HCT116 (cell line): Measurements from ENCODE around the gene CD248. TPM values are rescaled to one million over a fixed set of nuclear protein-coding genes. Genes with fewer than 3 reads are reported as not detected.
A peak's percentile ranks its signal among the peaks of the same experiment; 100 is the strongest.

Source experiments
- ATAC-seq: fragments of 200-7000 bp; cut with Tn5 transposase; 2 replicates; pipeline ENCODE4 v1.9.1; 2020; ENCODE audit warnings: mild to moderate bottlenecking, moderate library complexity
- BruUV-seq: library from RNA; stranded (reverse); fragments of 400-500 nt; replicated peaks from 2 replicates; lab custom pipeline; 2021; lab: Mats Ljungman, UMichigan
- CTCF ChIA-PET: fragments of 300-600 bp; sonication (Branson Sonifier 250); formaldehyde crosslinking; loops from one replicate; lab custom pipeline; 2021; ENCODE audit warnings: antibody characterized with exemption; lab: Charles Lee
- POLR2A ChIA-PET: fragments of 300-600, 350-600 bp; sonication (Branson Sonifier 250); formaldehyde crosslinking; loops from one replicate; lab custom pipeline; 2021; ENCODE audit warnings: antibody characterized with exemption; lab: Charles Lee
- RAD21 ChIA-PET, 2 experiments: fragments of 300-600 bp; sonication (Branson Sonifier 250); formaldehyde crosslinking; loops; one replicate each; lab custom pipeline; 2023; ENCODE audit warnings: low total read pairs in 2 of 2; ENCODE audit not compliant: uncharacterized antibody in 2 of 2, unreplicated experiment in 2 of 2, low non-redundant PET in 1 of 2; lab: Charles Lee
- DNase-seq: peaks from one replicate; pipeline ENCODE4 v3.0.0-alpha.2; 2010; ENCODE audit warnings: low read depth, low spot score
- H2AFZ ChIP-seq: fragments of 200-600 bp; shearing (Covaris generic), sonication (generic); 2 replicates; pipeline ENCODE4 v1.6.1; 2017; ENCODE audit warnings: low read depth, mixed run types, mixed read lengths, antibody characterized with exemption, low read length; ENCODE audit not compliant: poor library complexity, severe bottlenecking
- H3K27ac ChIP-seq: 2 replicates; pipeline ENCODE4 v1.5.1; 2012; ENCODE audit warnings: low read depth, low read length
- H3K27me3 ChIP-seq: fragments of 200-600 bp; sonication (generic); 2 replicates; pipeline ENCODE4 v1.6.1; 2016; ENCODE audit warnings: mixed run types, low read length, mixed read lengths; ENCODE audit not compliant: insufficient read depth
- H3K36me3 ChIP-seq, 2 experiments: fragments of 200-500 bp in 1 of 2; fragments of 200-600 bp in 1 of 2; sonication (Bioruptor generic) in 1 of 2; sonication (generic) in 1 of 2; 2 replicates each; pipeline versions ENCODE4 v1.5.1 to v1.6.1; 2014 to 2016; ENCODE audit warnings: low read length in 2 of 2, inconsistent platforms in 1 of 2, mixed read lengths in 1 of 2, mixed run types in 1 of 2; ENCODE audit not compliant: insufficient read depth in 2 of 2, control insufficient read depth in 1 of 2
- H3K4me1 ChIP-seq, 2 experiments: fragments of 200-600 bp in 1 of 2; sonication (generic) in 1 of 2; 2 replicates each; pipeline versions ENCODE4 v1.5.1 to v1.6.1; 2012 to 2017; ENCODE audit warnings: low read length in 2 of 2, inconsistent platforms in 1 of 2, mild to moderate bottlenecking in 1 of 2, mixed read lengths in 1 of 2, mixed run types in 1 of 2, moderate library complexity in 1 of 2; ENCODE audit not compliant: insufficient read depth in 2 of 2, control insufficient read depth in 1 of 2
- H3K4me2 ChIP-seq: fragments of 200-600 bp; sonication (generic); 2 replicates; pipeline ENCODE4 v1.6.1; 2017; ENCODE audit warnings: mixed run types, low read length, mixed read lengths
- H3K4me3 ChIP-seq, 2 experiments: fragments of 200-600 bp in 1 of 2; sonication (generic) in 1 of 2; replicated peaks in 1 of 2; 2 replicates each; pipeline ENCODE4 v1.5.1; 2011 to 2016; ENCODE audit warnings: low read length in 2 of 2, control low read depth in 1 of 2, low read depth in 1 of 2, mild to moderate bottlenecking in 1 of 2, mixed read lengths in 1 of 2, mixed run types in 1 of 2
- H3K79me2 ChIP-seq: fragments of 200-600 bp; sonication (generic); 2 replicates; pipeline ENCODE4 v1.6.1; 2017; ENCODE audit warnings: mild to moderate bottlenecking, mixed run types, low read length, moderate library complexity, mixed read lengths; ENCODE audit not compliant: insufficient read depth
- H3K9ac ChIP-seq: fragments of 200-600 bp; sonication (generic); 2 replicates; pipeline ENCODE4 v1.6.1; 2016; ENCODE audit warnings: low read length, mixed read lengths
- H3K9me2 ChIP-seq: fragments of 200-600 bp; sonication (generic), shearing (Covaris generic); 2 replicates; pipeline ENCODE4 v1.6.1; 2017; ENCODE audit warnings: mixed run types, mild to moderate bottlenecking, moderate library complexity; ENCODE audit not compliant: insufficient read depth
- H3K9me3 ChIP-seq, 2 experiments: fragments of 200-500 bp in 1 of 2; fragments of 200-600 bp in 1 of 2; sonication (Bioruptor generic) in 1 of 2; sonication (generic) in 1 of 2; 2 replicates each; pipeline ENCODE4 v1.6.1; 2014 to 2017; ENCODE audit warnings: low read length in 2 of 2, mixed read lengths in 2 of 2, inconsistent platforms in 1 of 2, low read depth in 1 of 2, mild to moderate bottlenecking in 1 of 2, mixed run types in 1 of 2, moderate library complexity in 1 of 2; ENCODE audit not compliant: control insufficient read depth in 1 of 2, insufficient read depth in 1 of 2
- H4K20me1 ChIP-seq: fragments of 200-600 bp; sonication (generic), shearing (Covaris generic); 2 replicates; pipeline ENCODE4 v1.6.1; 2017; ENCODE audit warnings: mixed run types, mild to moderate bottlenecking, moderate library complexity; ENCODE audit not compliant: insufficient read depth
- ELF1 ChIP-seq: IDR thresholded peaks from 2 replicates; pipeline ENCODE4 v1.6.1; 2012; ENCODE audit warnings: low read depth, borderline replicate concordance
- EZH2phosphoT487 ChIP-seq: fragments of 200-600 bp; IDR thresholded peaks from 2 replicates; pipeline ENCODE4 v1.6.1; 2018; ENCODE audit warnings: antibody characterized with exemption, borderline replicate concordance
- SP1 ChIP-seq: IDR thresholded peaks from 2 replicates; pipeline ENCODE4 v1.6.1; 2012; ENCODE audit warnings: low read depth
- YY1 ChIP-seq: IDR thresholded peaks from 2 replicates; pipeline ENCODE4 v1.6.1; 2011; ENCODE audit warnings: low read length, low read depth, moderate library complexity, mild to moderate bottlenecking; ENCODE audit not compliant: insufficient replicate concordance; ENCODE audit errors: extremely low read depth
- intact Hi-C: fragments of 100-400 bp; cut with micrococcal nuclease; formaldehyde crosslinking; loops from 2 replicates; pipeline ENCODE4 v1.10.0; 2022
- total RNA-seq: library from RNA; stranded (reverse); gene quantifications from one replicate; pipeline ENCODE4 v1.2.1, GENCODE V29; 2021; ENCODE audit not compliant: unreplicated experiment
- TF ChIP-seq, protein P1 (sequence below), 3 experiments: fragments of 200-600 bp in 1 of 3; sonication (generic) in 1 of 3; IDR thresholded peaks in 2 of 3; conservative IDR thresholded peaks in 1 of 3; 2 replicates each; pipeline ENCODE4 v1.5.1; 2012 to 2017; ENCODE audit warnings: low read depth in 2 of 3, low read length in 2 of 3, antibody characterized with exemption in 1 of 3, borderline replicate concordance in 1 of 3, control low read depth in 1 of 3, mild to moderate bottlenecking in 1 of 3, mixed read lengths in 1 of 3, mixed run types in 1 of 3, moderate library complexity in 1 of 3; ENCODE audit not compliant: insufficient read depth in 1 of 3

Gene CD248
- total RNA-seq, 1 experiment from 2014 or later: 0.32 TPM

DNA sequence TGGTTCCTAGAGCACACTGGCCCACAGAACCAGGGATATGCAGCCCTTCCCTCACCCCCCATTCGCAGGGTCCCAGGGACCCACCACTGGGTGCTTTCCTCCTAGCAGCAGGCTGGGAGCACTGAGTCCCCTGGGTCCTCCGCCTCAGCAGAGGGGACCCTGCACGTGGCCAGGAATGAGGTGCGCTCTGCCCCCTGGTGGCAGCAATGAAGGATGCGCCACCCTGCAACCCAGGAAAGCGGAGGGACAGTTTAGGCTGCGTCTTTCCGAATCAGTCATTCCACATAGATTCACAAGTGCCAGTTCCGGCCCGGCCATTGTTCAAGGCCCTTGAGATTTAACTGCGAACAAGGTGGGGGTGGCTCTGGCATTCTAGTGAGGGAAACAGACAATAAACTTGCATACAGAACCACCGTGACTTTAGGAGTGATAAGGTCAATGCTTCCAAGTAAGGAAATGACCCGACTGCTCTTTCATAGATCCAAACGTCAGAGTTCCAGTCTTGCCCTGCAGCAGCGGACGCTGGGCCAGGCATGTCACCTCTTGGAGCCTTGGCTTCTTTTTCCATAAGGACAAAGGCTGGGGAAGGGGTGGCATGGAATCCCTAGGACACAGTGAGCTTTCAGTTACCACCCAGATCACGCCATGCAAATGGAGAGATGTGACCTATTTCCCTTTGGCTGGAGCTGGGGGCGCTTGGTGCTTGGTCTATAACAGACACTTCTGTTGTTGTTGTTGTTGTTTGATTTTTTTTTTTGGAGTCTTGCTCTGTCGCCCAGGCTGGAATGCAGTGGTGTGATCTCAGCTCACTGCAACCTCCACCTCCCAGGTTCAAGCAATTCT, 11.7 kb upstream of the CD248 start (continued):
- TF ChIP-seq, protein P1, sequence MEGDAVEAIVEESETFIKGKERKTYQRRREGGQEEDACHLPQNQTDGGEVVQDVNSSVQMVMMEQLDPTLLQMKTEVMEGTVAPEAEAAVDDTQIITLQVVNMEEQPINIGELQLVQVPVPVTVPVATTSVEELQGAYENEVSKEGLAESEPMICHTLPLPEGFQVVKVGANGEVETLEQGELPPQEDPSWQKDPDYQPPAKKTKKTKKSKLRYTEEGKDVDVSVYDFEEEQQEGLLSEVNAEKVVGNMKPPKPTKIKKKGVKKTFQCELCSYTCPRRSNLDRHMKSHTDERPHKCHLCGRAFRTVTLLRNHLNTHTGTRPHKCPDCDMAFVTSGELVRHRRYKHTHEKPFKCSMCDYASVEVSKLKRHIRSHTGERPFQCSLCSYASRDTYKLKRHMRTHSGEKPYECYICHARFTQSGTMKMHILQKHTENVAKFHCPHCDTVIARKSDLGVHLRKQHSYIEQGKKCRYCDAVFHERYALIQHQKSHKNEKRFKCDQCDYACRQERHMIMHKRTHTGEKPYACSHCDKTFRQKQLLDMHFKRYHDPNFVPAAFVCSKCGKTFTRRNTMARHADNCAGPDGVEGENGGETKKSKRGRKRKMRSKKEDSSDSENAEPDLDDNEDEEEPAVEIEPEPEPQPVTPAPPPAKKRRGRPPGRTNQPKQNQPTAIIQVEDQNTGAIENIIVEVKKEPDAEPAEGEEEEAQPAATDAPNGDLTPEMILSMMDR (IDR thresholded peaks at IDR 0.05 in 2 of 3, conservative IDR thresholded peaks at IDR 0.05 in 1 of 3; ENCODE audit: borderline replicate concordance in 1 of 3, insufficient read depth in 1 of 3, low read depth in 2 of 3, low read length in 2 of 3): peak in 2 of 3 experiments; percentile 92 to 97; a peak in 4 of 6 replicates

DNA sequence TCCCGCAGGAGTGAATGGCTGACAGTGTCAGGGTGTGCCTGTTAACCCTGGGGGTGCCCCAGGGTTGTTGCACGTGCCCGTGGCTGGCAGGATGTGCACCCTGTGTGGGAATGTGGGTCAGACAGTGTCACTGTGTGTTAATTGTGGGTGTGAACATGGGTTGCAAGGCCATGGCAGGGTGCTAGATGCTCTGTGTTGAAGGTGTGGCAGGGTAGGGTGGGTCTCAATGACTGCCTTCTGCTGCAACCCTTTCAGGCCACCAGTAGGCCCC, 11.1 kb upstream of the CD248 start:
- H3K79me2 ChIP-seq: no peaks in the 10 kb centered on the region
- peak overlapping the region; percentile 41; the same call in 1 of the 2 replicates for H3K27ac ChIP-seq
- no peak for TF ChIP-seq EZH2phosphoT487
- no peak for TF ChIP-seq YY1
- no peak for TF ChIP-seq ELF1
- no peak for TF ChIP-seq SP1
- peaks cover 17 to 57% of the 10 kb centered on the region in 2 experiments for H3K4me1 ChIP-seq
- ATAC-seq (peak; percentile 47), DNase-seq (no peak)
- intact Hi-C loops: loop anchor here (1.0 kb wide), 1 partner anchor 16 kb away; no protein-coding TSS in a partner anchor
- peak overlapping the region; percentile 56 for H3K9ac ChIP-seq
- H4K20me1 ChIP-seq: no peaks in the 10 kb centered on the region
- no TSS peak for BruUV-seq
- CTCF ChIA-PET: no interaction called here
- RAD21 ChIA-PET: no interaction called here
- no peak overlapping the region for H3K4me3 ChIP-seq
- POLR2A ChIA-PET: no interaction called here
- H3K4me2 ChIP-seq: peak overlapping the region; percentile 73
- peaks cover 0 to 11% of the 10 kb centered on the region in 2 experiments; a peak in 1 of 4 replicates for H3K36me3 ChIP-seq
- H3K27me3 ChIP-seq: no peaks in the 10 kb centered on the region
- H3K9me3 ChIP-seq: no peaks in the 10 kb centered on the region
- H2AFZ ChIP-seq: no peak overlapping the region
- no peaks in the 10 kb centered on the region for H3K9me2 ChIP-seq
